ENCODE results near the gene FERD3L. TPM values are rescaled to one million over a fixed set of nuclear protein-coding genes. Genes with fewer than 3 reads are reported as not detected.

Gene FERD3L
- total and polyA plus RNA-seq, 2 of the 13 experiments (the other 11 are each of a cell fraction or from before 2014, with no cell fraction given) = not detected

- no peak overlapping the region for H3K4me2 ChIP-seq (ENCODE audit: low read depth, low read length)
- ATAC-seq = no peak
Observed at GRCh38 chr7:19117870-19118608, 27.2 kb downstream of the FERD3L start.

More at GRCh38 chr7:19117870-19118608, 27.2 kb downstream of the FERD3L start:
- POLR2A ChIA-PET = no interaction called here
- DNase-seq (ENCODE audit: low spot score) (no peak), FAIRE-seq (no peak)
- 56% methylated on average over 48 of the region's 51 CpGs for WGBS (ENCODE audit: low lambda C conversion rate)
- Histone ChIP-seq H3K4me1 (ENCODE audit: insufficient read depth, low read length) (no peaks in the 10 kb centered on the region), H2AFZ (ENCODE audit: low read length) (no peak overlapping the region), H3K27ac (ENCODE audit: extremely low read length, insufficient read depth, low read length) (no peak overlapping the region), H3K27me3 (ENCODE audit: control insufficient read depth in 1 of 2, insufficient read depth in 2 of 2, low read length in 2 of 2) (no peaks in the 10 kb centered on the region; a peak in 1 of 5 replicates), H3K79me2 (ENCODE audit: insufficient read depth, low read length) (no peaks in the 10 kb centered on the region), H3K9ac (ENCODE audit: insufficient read depth, low read depth, low read length) (no peak overlapping the region), H3K4me3 (replicated peaks in 1 of 3; ENCODE audit: insufficient read depth in 1 of 3, low read depth in 2 of 3, low read length in 3 of 3) (no peak overlapping the region), H3K36me3 (replicated peaks in 1 of 2; ENCODE audit: control insufficient read depth in 1 of 2, insufficient read depth in 2 of 2, low read length in 2 of 2) (no peaks in the 10 kb centered on the region), H4K20me1 (ENCODE audit: insufficient read depth, low read length) (no peaks in the 10 kb centered on the region), H3K9me3 (ENCODE audit: low read length) (no peaks in the 10 kb centered on the region)
- TF ChIP-seq HBP1 (CRISPR knock-in tag; IDR thresholded peaks at IDR 0.05; ENCODE audit: low read depth) (no peak), ZNF629 (CRISPR knock-in tag; conservative IDR thresholded peaks at IDR 0.05) (no peak), ZNF484 (CRISPR knock-in tag; IDR thresholded peaks at IDR 0.05; ENCODE audit: borderline replicate concordance, low read depth) (no peak), MTF2 (CRISPR knock-in tag; IDR thresholded peaks at IDR 0.05; ENCODE audit: borderline replicate concordance) (no peak), SMYD3 (CRISPR knock-in tag; IDR thresholded peaks at IDR 0.05) (no peak)
- in situ Hi-C loops (cut with HindIII; ENCODE audit: extremely low pct_ligation_motif_present, low pct_unique_long_range_greater_than_20kb) = loop anchor here (25.0 kb wide), 1 partner anchor 544 kb away; no protein-coding TSS in a partner anchor
- intact Hi-C loops (cut with micrococcal nuclease; ENCODE audit: unreplicated experiment) = no loop called here
- CTCF ChIA-PET (ENCODE audit: low intra/inter-chr PET ratio, low total read pairs) = no interaction called here
- no TSS peak for BruUV-seq (replicated peaks)

Measured in HepG2 (cell line).